HAP-1 (cell line): Measurements from ENCODE around the gene CRYGS.
"Not testable (repeated sequence)": the region's sequence is repeated elsewhere in the genome, so short reads cannot be mapped to it uniquely, and the experiment has no call there.

Experiments
- DNase-seq, 2 experiments: peaks; one replicate each; pipeline ENCODE4 v3.0.0-alpha.2; 2016 to 2020; ENCODE audit warnings: low spot score in 2 of 2
- H3K27me3 ChIP-seq: fragments of 250-450 bp; sonication (Bioruptor Pico); 2 replicates; pipeline ENCODE4 v1.5.1; 2020; ENCODE audit warnings: low read depth, mild to moderate bottlenecking, moderate library complexity
- H3K36me3 ChIP-seq: fragments of 250-450 bp; sonication (Bioruptor Pico); replicated peaks from 2 replicates; pipeline ENCODE4 v1.5.1; 2020; ENCODE audit warnings: mild to moderate bottlenecking
- H3K4me1 ChIP-seq: fragments of 250-450 bp; sonication (Bioruptor Pico); 2 replicates; pipeline ENCODE4 v1.5.1; 2020; ENCODE audit warnings: mild to moderate bottlenecking
- H3K4me3 ChIP-seq: fragments of 250-450 bp; sonication (Bioruptor Pico); 2 replicates; pipeline ENCODE4 v1.5.1; 2020; ENCODE audit warnings: mild to moderate bottlenecking, moderate library complexity
- H3K9me3 ChIP-seq: fragments of 250-450 bp; sonication (Bioruptor Pico); 2 replicates; pipeline ENCODE4 v1.5.1; 2020; ENCODE audit warnings: mild to moderate bottlenecking, moderate library complexity
- in situ Hi-C: fragments of 300-500 bp; cut with MboI; formaldehyde crosslinking; loops from 3 replicates; pipeline ENCODE4 v1.14.3; 2020; ENCODE audit warnings: low sequenced_read_pairs, inconsistent platforms, mixed read lengths

CRYGS gene

GRCh38 chr3:186536883-186537844, 7.0 kb downstream of the CRYGS start:
- Histone ChIP-seq H3K27me3 (no peaks in the 10 kb centered on the region), H3K4me1 (no peaks in the 10 kb centered on the region), H3K9me3 (no peaks in the 10 kb centered on the region), H3K4me3 (no peak overlapping the region), H3K36me3 (no peaks in the 10 kb centered on the region)
- in situ Hi-C loops: loop anchor here (5.0 kb wide), 1 partner anchor 275 kb away; no protein-coding TSS in a partner anchor
- DNase-seq: no peak

DNA sequence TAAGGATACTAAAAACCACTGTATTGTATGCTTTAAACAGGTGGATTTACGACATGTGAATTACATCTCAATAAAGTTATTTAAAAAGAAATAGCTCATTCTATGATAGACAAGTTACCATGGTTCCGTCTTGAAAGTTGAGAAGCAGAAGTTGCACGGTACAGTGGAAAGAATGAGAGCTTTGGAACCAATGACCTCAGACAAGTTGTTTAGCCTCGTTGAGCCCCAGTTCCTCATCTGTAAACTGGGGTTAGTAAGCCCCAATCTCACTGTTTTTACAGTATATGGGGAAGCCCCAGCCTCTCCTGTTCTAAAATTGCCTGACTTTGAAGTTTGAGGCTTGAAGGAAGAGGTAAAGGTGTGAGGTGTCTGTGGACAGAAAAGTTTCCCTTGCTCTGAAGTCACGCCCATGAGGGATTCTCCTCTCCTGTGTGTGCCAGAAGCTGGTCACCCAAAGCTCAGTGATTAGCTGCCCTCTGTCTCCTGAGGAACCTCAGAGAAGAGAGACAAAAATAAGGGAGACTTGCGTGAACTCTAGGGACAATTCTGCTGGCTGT, 10.0 kb downstream of the CRYGS start:
- no peak for DNase-seq
- Histone ChIP-seq H3K36me3 (no peaks in the 10 kb centered on the region), H3K9me3 (no peaks in the 10 kb centered on the region), H3K4me1 (no peaks in the 10 kb centered on the region), H3K27me3 (no peaks in the 10 kb centered on the region), H3K4me3 (no peak overlapping the region)
- in situ Hi-C loops: no loop called here

DNA sequence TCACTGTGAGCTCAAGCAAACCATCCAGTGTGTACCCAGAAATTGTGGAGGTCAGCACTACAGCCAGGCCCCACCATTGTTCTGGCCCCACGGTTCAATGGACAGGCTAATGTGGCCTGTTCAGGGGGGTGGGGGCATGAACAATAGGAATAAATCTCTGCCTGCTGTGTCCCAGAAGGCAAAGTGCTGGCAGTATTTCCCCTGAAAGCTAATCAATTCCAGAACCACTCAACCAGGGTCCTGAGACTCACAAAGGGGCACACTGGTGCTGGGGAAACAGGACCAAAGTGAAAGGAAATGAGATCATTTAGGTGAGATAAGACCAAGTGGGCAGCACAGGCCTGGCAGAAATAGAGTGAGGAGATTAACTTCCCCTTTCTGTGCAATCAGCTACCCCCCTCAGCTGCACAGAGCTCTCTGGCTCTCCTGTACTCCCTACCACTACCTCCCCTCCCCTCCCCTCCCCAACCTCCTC, 11.5 kb downstream of the CRYGS start:
- in situ Hi-C loops: no loop called here
- no peak overlapping the region for H3K4me3 ChIP-seq
- H3K27me3 ChIP-seq: no peaks in the 10 kb centered on the region
- H3K36me3 ChIP-seq: no peaks in the 10 kb centered on the region
- no peak for DNase-seq
- no peaks in the 10 kb centered on the region for H3K4me1 ChIP-seq
- H3K9me3 ChIP-seq: no peaks in the 10 kb centered on the region

- in situ Hi-C loops, DNase-seq: not testable (repeated sequence)
These were observed 12.5 kb downstream of the CRYGS start for GRCh38 chr3:186531694-186532093.

GRCh38 chr3:186530415-186530814, 13.8 kb downstream of the CRYGS start:
- no peak for DNase-seq
- Histone ChIP-seq H3K4me1 (no peaks in the 10 kb centered on the region), H3K27me3 (no peaks in the 10 kb centered on the region), H3K36me3 (no peaks in the 10 kb centered on the region), H3K4me3 (no peak overlapping the region), H3K9me3 (no peaks in the 10 kb centered on the region)
- in situ Hi-C loops: no loop called here

More at GRCh38 chr3:186531694-186532093, 12.5 kb downstream of the CRYGS start:
- not testable (repeated sequence) for H3K4me3 ChIP-seq, H3K4me1 ChIP-seq, H3K9me3 ChIP-seq, H3K27me3 ChIP-seq, H3K36me3 ChIP-seq

GRCh38 chr3:186529201-186529999, 14.8 kb downstream of the CRYGS start:
- Histone ChIP-seq H3K36me3 (no peaks in the 10 kb centered on the region), H3K4me3 (no peak overlapping the region), H3K9me3 (no peaks in the 10 kb centered on the region), H3K4me1 (no peaks in the 10 kb centered on the region), H3K27me3 (no peaks in the 10 kb centered on the region)
- DNase-seq: no peak
- in situ Hi-C loops: no loop called here

DNA sequence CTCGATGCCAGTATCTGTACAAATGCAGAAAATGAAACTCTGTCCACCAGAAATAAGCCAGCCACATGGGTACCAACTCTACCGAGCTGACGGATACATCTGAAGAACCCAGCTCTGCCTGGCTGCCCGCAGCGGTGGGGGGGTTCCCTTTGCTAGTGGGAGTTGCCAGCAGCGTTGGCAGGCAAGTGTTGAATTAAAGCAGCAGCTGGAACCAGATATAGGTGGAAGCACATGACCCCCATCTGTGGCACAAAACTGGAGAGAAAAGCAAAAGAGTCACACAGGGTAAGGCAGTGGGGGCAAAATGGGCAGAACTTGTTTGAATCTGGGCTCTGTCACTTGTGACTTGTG, 17.9 kb downstream of the CRYGS start:
- in situ Hi-C loops: no loop called here

DNA sequence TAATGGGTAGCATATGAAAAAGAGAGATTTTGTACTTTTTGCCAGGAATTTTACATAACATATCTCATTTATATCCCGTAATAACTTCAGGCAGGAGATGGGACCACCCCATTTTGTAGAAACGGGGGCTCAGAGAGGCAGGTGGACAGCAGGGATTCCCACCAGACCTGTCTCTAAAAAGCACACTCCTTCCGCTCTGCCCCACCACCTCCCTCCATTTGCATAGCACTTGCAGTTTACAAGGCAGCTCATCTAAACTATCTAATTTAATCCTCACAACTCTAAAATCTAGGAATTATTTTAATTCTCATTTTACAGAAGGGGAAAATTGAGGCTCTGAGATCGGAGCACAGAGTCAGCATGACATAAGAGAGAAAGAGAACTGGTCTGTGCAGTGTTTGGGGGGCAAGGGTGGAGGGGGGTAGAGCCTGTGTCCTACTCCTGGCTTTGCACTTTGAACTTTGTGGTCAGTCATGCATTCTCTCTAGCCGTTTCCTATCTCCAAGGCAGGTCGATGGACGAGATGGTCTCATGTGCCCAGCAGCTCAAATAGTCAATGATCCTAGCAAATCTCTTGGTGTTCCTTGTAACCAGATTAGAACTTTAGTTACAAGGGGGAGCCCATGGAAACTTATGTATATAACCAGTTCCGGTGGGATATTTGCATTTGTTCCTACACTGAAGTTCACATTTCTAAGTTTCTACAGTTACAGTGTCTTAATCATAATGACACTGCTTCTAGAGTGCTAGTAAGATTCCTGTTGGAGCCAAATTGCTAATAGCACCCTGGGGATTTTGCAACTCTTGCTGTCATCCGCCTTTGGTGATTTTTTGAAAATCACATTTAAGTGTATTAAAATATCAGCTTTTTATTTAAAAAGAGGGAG, 18.6 kb downstream of the CRYGS start:
- H3K4me1 ChIP-seq: no peaks in the 10 kb centered on the region
- DNase-seq: no peak
- no peaks in the 10 kb centered on the region for H3K9me3 ChIP-seq
- no peak overlapping the region for H3K4me3 ChIP-seq
- no peaks in the 10 kb centered on the region for H3K36me3 ChIP-seq
- no peaks in the 10 kb centered on the region for H3K27me3 ChIP-seq
- in situ Hi-C loops: no loop called here

More for the DNA sequence above, 17.9 kb downstream of the CRYGS start:
- H3K4me1 ChIP-seq: no peaks in the 10 kb centered on the region
- no peaks in the 10 kb centered on the region for H3K9me3 ChIP-seq
- DNase-seq: no peak
- no peak overlapping the region for H3K4me3 ChIP-seq
- H3K27me3 ChIP-seq: no peaks in the 10 kb centered on the region
- no peaks in the 10 kb centered on the region for H3K36me3 ChIP-seq

GRCh38 chr3:186524616-186525015, 19.6 kb downstream of the CRYGS start:
- Histone ChIP-seq H3K4me3 (no peak overlapping the region), H3K27me3 (no peaks in the 10 kb centered on the region)
- in situ Hi-C loops: no loop called here

GRCh38 chr3:186523434-186523833, 20.7 kb downstream of the CRYGS start:
- in situ Hi-C loops: no loop called here
- no peak overlapping the region for H3K4me3 ChIP-seq
- no peak for DNase-seq
- H3K9me3 ChIP-seq: no peaks in the 10 kb centered on the region
- no peaks in the 10 kb centered on the region for H3K4me1 ChIP-seq
- H3K36me3 ChIP-seq: no peaks in the 10 kb centered on the region
- H3K27me3 ChIP-seq: no peaks in the 10 kb centered on the region

More at GRCh38 chr3:186524616-186525015, 19.6 kb downstream of the CRYGS start:
- Histone ChIP-seq H3K9me3 (no peaks in the 10 kb centered on the region), H3K36me3 (no peaks in the 10 kb centered on the region), H3K4me1 (no peaks in the 10 kb centered on the region)
- DNase-seq: no peak

- H3K4me1 ChIP-seq: no peaks in the 10 kb centered on the region
- DNase-seq: no peak
- in situ Hi-C loops: no loop called here
- H3K27me3 ChIP-seq: no peaks in the 10 kb centered on the region
- no peak overlapping the region for H3K4me3 ChIP-seq
- no peaks in the 10 kb centered on the region for H3K36me3 ChIP-seq
- no peaks in the 10 kb centered on the region for H3K9me3 ChIP-seq
These were observed 21.2 kb downstream of the CRYGS start for GRCh38 chr3:186523022-186523421.

DNA sequence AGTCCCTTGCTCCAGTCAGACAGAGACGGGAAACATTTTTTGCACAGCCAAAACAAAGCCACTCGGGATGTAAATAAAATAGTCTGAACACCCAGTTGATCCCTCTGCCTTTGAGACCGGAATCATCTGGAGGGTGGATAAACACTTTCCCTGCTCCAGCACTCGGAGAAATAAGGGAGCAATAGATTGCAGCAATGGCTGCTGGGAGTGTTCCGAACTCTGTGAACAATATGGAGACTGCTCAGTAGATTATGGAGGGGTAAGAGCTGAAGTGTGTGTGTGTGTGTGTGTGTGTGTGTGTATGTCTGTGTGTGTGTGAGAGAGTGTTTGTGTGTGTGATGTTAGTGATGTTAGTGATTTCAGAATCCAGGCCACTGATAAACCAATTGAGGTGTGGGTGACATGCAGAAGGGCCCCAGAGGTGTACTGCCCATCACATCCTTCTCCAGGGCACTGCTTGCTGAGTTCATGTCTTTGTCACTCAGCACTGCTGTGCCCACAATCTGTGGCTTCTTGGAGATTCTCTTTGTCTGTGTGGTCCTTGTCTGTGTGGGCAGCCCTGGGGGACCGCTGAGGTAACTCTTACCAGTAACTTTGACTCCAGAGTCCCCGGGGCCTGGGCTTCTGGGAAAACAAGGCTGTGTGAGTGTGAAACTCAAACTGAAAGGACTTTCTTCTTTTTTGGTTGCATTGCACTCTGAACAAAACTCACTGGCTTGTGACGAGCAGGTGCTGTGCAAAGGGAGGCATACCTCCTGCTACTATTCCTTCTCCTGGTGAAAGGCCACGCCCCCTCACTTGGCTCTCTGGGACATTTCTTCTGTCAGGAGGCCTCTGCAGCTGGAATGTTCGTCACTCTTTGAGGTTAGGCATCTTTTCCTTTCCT, 23.0 kb downstream of the CRYGS start:
- Histone ChIP-seq H3K36me3 (no peaks in the 10 kb centered on the region), H3K9me3 (no peaks in the 10 kb centered on the region), H3K4me3 (no peak overlapping the region), H3K4me1 (no peaks in the 10 kb centered on the region), H3K27me3 (no peaks in the 10 kb centered on the region)
- DNase-seq: no peak
- in situ Hi-C loops: no loop called here
